Sciatic nerve (tissue), 2 donors: ENCODE results near the gene CYP2W1. TPM values are rescaled to one million over a fixed set of nuclear protein-coding genes. Genes with fewer than 3 reads are reported as not detected.
A peak's percentile ranks its signal among the peaks of the same experiment; 100 is the strongest.
"Not testable (repeated sequence)": the region's sequence is repeated elsewhere in the genome, so short reads cannot be mapped to it uniquely, and the experiment has no call there.

Experiments
- ATAC-seq: fragments of 200-7000 bp; cut with Tn5 transposase; one replicate; pipeline ENCODE4 v1.9.1; 2020; ENCODE audit warnings: mild to moderate bottlenecking, moderate library complexity
- DNase-seq: peaks from one replicate; pipeline ENCODE4 v3.0.0-alpha.2; 2020; ENCODE audit warnings: low spot score
- intact Hi-C: fragments of 100-400 bp; cut with DNase I; formaldehyde crosslinking; loops from one replicate; pipeline ENCODE4 v1.14.2; 2022
- total RNA-seq: library from RNA; stranded (reverse); fragmentation: NEBNext Ultra II Directional; extraction: Animal tissue kit (Norgen Biotek cat#: 25700); gene quantifications from one replicate; pipeline ENCODE4 v1.2.1, GENCODE V29; 2021
- donor health status: DM: no; HTN: no; CAD: no.
- donor health status: DM: no; HTN: no; CAD: no.

CYP2W1 gene, protein sequence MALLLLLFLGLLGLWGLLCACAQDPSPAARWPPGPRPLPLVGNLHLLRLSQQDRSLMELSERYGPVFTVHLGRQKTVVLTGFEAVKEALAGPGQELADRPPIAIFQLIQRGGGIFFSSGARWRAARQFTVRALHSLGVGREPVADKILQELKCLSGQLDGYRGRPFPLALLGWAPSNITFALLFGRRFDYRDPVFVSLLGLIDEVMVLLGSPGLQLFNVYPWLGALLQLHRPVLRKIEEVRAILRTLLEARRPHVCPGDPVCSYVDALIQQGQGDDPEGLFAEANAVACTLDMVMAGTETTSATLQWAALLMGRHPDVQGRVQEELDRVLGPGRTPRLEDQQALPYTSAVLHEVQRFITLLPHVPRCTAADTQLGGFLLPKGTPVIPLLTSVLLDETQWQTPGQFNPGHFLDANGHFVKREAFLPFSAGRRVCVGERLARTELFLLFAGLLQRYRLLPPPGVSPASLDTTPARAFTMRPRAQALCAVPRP
- 1.6 TPM for total RNA-seq

GRCh38 chr7:983004-983615 lies at the start of gene CYP2W1:
TSS of gene CYP2W1 (plus strand) at chr7:983181. CDS start at chr7:983212, 31 bp downstream.
- intact Hi-C loops = no loop called here
- no peak for ATAC-seq
- no peak for DNase-seq

DNA sequence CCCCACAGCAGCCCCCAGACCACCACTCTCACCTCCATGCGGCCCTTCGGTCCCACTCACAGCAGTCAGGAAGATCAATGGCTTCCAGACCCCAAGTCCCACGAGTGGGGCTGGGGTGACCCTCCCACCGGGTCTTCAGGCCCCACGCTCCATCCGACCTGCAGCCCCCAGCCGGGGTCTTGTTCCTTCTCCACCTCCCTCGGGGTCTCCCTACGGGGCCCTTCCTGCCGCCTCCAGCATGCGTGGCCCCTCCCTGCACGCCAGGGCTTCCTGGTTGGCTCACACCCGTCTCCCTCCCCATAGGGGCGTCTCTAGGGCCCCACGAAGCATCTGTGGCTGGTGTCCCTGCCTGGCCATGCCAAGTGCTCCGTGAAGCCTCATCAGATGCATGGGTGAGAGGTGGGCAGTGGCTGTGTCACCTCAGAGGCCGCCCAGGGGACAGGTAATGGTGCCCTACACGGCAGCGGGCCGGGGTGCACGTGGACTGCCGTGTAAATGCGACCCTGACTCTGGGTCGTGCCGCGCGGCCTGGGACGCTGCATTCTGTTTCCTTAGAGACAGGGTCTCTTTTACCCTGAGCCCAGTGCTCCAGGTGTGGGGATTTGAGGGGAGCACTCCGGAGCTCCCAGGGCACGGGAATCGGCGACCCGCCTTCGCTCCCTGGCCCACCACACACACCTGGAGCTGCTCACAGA lies 48.4 kb upstream of the CYP2W1 start:
- ATAC-seq (no peak), DNase-seq (no peak)
- intact Hi-C loops = no loop called here

DNA sequence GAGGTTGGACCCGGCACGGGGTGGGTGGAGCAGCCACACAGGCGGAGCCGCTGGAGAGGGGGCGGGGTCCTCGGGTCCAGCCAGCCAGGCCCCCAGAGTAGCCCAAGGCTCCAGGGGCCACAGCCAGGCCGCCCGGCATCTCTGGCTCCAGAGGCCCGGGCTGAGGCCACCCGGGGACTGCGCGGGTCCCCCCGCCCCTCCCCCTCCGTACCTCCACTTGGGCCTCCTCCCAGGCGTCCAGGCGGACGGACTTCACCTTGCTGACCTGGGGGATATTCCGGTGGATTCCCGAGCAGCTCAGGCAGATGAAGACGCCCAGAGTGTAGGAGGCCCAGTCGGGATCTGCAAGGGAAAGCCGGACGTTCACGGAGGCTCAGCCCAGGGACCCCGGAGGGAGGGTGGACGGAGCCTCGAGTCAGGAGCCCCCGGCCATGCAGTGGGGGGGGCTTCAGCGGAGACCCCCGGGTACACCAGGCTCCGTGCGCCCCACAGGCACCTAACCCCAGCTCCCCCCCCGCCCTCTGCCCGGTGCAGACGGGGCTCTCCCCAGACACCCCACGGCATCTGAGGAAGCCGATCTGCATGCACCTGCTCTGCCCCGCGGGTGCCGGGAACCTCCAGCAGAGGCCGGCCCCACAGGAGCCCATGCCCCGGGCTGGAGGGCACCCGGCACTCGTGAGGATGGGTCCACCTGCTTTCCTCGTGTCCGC lies 47.7 kb upstream of the CYP2W1 start:
- DNase-seq (no peak), ATAC-seq (peak; percentile 19)

GRCh38 chr7:935874-936385 lies 47.1 kb upstream of the CYP2W1 start:
- intact Hi-C loops = no loop called here
- ATAC-seq (no peak), DNase-seq (no peak)

More for the DNA sequence above, 47.7 kb upstream of the CYP2W1 start:
- intact Hi-C loops = no loop called here

GRCh38 chr7:936386-937054 lies 46.5 kb upstream of the CYP2W1 start:
- intact Hi-C loops = no loop called here
- ATAC-seq (no peak), DNase-seq (no peak)

DNA sequence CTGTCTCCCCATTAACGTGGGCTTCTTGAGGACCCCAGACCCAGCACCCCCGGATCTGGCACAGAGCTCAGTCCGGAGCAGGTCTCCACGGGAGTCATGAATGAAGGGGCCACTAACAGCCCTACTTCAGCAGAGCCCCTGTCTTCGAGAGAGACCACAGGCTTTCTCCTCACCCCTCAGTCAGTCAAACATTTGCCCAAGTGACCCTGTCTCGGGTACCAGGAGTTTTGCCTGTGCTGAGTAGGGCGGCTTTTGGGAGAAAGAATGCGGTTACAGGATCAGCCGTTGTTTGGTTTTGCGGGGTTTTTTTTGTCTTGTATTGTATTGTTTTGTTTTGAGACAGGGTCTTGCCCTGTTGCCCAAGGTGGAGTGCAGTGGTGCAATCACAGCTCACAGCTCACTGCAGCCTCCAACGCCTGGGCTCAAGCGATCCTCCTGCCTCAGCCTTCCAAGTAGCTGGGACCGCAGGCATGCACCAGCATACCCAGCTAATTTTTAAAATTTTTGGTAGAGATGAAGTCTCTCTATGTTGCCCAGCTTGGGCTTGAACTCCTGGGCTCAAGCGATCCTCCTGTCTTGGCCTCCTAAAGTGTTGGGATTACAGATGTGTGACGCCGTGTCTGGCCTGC lies 45.0 kb upstream of the CYP2W1 start:
- no peak for DNase-seq
- no peak for ATAC-seq
- intact Hi-C loops = no loop called here

DNA sequence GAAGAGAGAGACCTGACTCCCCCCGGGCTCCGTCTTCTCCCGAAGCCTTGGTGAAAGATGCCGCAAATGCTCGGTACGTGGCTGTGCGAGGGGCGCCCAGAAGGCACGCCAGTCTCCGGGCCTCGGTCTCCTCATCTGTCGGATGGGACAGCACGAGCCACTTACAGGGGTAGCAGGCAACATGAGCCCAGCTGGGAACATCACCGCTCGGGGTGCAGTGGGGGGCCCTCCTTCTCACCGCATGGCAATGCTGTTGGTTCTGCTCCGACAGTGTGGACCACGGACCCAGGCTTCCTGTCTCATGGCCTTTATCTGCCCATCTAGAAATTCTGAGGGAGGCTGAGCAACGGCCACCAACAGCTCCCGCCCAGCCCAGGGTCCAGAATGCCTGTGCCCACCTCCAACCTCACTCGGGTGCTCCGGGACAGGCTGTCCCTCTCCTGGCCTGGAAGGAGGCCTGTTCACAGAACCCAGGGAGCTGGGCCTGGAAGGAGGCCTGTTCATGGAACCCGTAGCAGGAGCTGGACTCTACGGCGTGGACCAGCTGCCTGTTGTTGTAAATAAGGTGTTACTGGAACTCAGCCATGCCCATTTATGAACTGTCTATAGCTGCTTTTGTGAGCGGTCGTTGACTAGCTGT lies 44.3 kb upstream of the CYP2W1 start:
- intact Hi-C loops = no loop called here
- ATAC-seq = no peak
- DNase-seq = no peak

DNA sequence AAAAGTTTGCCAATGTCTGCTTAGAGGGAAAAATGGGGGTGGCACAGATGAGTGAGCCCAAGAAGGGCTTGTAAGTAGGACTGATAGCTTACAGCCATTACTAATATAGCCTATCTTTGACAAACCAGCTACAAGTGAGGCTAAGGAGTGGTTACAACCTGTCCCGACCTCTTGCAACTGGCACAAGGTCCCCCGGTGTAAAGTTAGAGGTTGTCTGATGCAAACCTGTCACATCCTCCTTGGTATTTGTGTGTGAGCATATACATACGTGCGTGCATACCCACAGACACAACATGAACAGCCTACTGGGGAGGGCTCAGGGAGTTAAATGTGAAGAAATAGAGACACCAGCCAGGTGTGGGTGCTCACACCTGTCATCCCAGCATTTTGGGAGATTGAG lies 43.1 kb upstream of the CYP2W1 start:
- no peak for ATAC-seq
- DNase-seq = no peak

DNA sequence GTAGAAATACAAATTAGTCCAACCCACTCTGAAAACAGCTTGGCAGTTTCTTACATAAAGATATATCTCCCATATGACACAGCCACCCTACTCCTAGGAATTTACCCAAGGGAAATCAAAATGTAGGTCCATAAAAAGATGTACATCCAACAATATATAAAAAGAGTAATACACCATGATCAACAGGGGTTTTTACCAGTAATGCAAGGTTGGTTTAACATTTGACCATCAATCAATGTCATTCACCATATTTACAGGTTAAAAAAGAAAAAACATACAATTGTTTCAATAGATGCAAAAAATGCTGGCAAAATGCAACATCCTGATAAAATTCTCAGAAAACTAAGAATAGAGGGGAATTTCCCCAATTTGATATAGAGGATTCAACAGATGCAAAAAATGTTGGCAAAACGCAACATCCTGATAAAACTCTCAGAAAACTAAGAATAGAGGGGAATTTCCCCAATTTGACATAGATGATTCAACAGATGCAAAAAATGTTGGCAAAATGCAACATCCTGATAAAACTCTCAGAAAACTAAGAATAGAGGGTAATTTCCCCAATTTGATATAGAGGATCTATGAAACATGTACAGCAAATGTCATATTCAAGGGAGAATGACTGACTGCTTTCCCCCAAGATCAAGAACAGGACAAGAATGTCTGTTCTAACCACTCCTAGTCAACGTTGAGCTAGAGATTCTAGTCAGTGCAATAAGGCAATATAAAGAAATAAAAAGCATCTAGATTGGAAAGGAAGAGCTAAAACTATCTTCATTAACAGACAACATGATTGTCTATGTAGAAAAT lies 42.2 kb upstream of the CYP2W1 start:
- intact Hi-C loops = no loop called here
- ATAC-seq (no peak), DNase-seq (no peak)

More for the DNA sequence above, 43.1 kb upstream of the CYP2W1 start:
- intact Hi-C loops = no loop called here

DNA sequence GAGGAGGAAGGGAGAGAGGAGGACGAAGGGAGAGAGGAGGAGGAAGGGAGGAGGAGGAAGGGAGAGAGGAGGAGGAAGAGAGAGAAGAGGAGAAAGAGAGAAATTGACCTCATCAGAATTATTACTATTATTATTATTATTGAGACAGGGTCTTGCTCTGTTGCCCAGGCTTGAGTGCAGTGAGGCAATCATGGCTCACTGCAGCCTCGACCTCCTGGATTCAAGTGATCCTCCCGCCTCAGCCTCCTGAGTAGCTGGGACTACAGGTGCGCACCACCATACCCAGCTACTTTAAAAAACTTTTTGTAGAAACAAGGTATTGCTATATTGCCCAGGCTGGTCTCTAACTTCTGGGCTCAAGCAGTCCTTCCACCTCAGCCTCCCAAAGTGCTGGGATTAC lies 39.2 kb upstream of the CYP2W1 start:
- DNase-seq, intact Hi-C loops, ATAC-seq: not testable (repeated sequence)

GRCh38 chr7:944744-945143 lies 38.2 kb upstream of the CYP2W1 start:
- ATAC-seq (no peak), DNase-seq (no peak)
- intact Hi-C loops = no loop called here

DNA sequence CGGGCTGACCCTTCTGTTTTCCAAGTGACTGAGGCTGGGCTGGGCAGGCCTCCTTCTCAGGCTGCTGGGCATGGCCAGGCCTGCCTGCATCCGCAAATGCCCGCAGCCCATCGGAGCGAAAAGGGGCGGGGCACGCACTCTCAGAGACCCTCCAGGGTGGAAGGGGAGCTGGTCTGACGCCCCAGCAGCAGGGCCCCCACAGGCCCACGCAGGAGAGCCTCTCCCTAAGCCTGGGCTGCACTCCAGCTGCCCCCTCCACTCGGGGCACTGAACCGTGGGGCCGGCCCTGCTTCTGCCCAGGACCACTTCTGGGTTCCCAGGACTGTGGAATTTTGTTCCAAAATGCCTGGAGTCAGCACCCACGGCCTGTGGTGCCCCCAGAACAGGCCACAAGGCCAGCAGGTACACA lies 37.8 kb upstream of the CYP2W1 start:
- ATAC-seq (peak; percentile 24), DNase-seq (no peak)
- intact Hi-C loops = no loop called here

DNA sequence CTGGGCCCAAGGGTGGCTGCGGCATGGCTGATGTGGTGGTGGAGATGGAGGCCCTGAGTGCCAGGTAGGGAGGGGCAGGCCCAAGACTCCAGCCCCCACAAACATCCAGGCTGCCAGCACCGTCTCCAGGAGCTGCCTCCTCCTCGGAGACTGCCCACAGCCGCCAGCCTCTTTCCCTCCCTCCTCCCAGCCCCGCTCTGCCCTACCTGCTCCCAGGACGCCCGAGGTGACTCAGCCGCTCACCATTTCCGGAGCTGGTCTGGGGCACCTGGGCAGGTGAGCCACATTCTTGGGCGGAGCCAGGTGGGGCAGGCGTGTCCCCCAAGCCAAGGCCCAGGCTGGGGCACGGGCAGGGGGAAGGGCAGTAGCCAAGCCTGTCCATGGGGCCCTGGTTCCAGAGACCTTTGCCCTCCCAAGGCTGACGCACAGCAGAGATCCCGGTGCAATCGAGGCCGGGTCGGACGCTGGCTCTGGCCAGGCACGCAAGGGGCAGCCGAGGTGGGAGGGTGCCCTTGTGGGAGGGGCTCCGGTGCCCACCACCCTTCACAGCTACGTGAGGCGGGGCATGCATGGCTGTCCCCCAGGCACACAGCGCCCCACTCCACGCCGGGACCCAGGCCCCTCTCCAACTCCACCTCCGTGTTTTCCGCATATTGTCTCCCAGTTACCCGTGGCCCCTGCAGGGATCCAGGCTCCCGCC lies 37.3 kb upstream of the CYP2W1 start:
- ATAC-seq (peak; percentile 39), DNase-seq (no peak)
- intact Hi-C loops = no loop called here

DNA sequence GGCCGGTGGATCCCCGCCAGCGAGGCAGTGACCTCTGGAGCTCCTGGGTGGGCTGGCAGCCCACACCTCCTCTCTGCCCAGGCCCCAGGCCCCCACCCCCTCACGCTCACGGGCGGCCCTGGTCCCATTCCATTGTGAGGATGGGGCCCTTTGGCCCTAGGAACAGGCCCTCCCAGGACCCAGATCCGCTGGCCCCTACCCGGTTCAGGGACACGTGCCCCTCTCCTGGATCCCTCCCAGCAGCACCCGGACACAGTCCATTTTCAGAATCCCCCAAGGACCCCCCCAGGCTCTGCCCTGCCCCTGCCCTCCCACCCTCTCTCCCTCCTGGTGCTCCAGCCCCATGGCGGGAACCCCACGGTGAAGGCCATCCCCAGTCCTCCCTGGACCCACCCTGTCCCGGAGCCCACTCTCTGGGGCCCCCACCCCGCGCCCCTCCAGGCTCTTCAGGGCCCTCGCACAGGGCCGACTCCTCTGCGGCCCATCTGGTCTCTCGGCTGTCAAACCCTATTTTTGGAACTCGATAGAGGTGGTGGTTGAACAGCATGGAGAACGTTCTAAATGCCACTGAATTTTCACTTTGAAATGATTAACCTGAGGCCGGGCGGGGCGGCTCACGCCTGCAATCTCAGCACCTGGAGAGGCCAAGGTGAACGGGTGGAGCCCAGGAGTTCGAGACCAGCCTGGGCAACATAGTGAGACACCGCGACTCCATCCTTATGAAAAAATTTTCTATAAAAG lies 36.6 kb upstream of the CYP2W1 start:
- intact Hi-C loops = no loop called here
- DNase-seq = no peak
- peak; percentile 9 for ATAC-seq

- DNase-seq = no peak
- intact Hi-C loops = no loop called here
- no peak for ATAC-seq
These were observed 35.4 kb upstream of the CYP2W1 start for GRCh38 chr7:947391-948210.
